Renal cortical epithelial cell (primary cell): ENCODE measurements around the gene NPY2R. TPM values are rescaled to one million over a fixed set of nuclear protein-coding genes. Genes with fewer than 3 reads are reported as not detected.

Experiments
- DNase-seq: peaks from one replicate; pipeline ENCODE4 v3.0.0-alpha.2; 2011; ENCODE audit warnings: low read depth
- total RNA-seq: library from RNA; depleted of rRNA; stranded (reverse); fragments of >200 nt; gene quantifications from 2 replicates; pipeline ENCODE4 v1.2.3, GENCODE V29; 2014

NPY2R gene, protein sequence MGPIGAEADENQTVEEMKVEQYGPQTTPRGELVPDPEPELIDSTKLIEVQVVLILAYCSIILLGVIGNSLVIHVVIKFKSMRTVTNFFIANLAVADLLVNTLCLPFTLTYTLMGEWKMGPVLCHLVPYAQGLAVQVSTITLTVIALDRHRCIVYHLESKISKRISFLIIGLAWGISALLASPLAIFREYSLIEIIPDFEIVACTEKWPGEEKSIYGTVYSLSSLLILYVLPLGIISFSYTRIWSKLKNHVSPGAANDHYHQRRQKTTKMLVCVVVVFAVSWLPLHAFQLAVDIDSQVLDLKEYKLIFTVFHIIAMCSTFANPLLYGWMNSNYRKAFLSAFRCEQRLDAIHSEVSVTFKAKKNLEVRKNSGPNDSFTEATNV
- not detected in 2 replicates for total RNA-seq

GRCh38 chr4:155208258-155209054 lies at the start of gene NPY2R:
Gene NPY2R, plus strand, starts transcription at chr4:155208636. Its CDS starts 5,304 bp downstream, at chr4:155213940.
- DNase-seq, result no peak

DNA sequence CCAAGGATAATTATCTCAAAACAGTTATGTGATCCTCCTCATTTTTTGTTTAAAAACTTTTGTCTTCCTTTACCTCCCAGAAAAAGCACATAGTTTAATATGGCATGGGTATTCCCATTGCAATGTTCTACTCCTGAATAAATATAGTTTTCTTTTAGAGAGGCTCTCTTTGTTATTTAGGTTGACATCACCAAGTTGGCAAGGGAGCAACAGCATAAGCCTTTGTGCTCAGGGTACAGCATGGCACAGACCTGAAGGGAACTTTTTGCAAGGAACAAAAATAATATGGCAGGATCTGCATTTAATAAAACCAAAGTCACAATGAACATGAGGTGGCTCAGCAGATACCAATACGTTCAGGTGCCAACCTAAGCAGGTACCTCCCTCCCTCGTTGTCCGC lies 47.1 kb upstream of the NPY2R start:
- DNase-seq, result no peak

GRCh38 chr4:155164718-155165117 lies 43.7 kb upstream of the NPY2R start:
- no peak for DNase-seq

DNA sequence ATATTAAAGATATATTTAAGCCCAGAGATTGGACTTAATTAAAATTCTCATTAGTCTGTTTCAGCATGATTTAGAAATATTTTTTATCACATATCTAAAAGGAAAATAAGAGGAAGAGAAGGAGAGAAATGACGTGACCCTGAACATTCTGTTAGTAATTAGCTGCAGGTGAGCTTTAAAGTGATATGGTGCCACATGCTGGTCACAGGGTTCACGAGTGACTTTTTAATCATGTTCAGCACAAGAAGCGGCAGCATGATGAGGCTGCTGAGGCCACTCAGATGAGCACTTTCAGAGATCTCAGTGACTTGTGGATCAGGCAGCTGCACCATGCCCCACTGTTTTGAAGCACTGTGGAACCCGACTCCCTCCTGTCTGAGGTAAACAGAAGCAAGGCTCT lies 37.9 kb upstream of the NPY2R start:
- no peak for DNase-seq

- DNase-seq, result no peak
Observed at GRCh38 chr4:155173371-155173770, 35.1 kb upstream of the NPY2R start.

DNA sequence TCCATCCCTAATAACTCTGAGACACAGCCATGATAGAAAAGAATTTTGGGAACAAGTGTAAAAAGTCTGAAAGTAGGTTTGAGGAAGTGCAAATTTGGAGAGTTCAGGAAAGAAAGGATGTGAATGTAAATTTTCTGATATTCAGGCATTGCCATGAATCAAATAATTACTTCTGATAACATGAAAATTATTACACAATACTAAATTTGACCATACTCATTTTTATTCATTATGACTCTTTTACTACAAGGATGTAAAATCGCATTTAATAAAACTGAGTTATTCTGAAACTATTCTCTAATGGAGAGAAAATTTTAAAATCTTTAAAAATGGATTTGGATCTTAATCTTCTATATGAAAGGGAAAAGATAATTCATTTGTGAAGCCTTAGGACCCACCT lies 33.8 kb upstream of the NPY2R start:
- DNase-seq, result no peak

- DNase-seq, result peak; percentile 33
Observed at GRCh38 chr4:155179216-155179615, 29.2 kb upstream of the NPY2R start.

DNA sequence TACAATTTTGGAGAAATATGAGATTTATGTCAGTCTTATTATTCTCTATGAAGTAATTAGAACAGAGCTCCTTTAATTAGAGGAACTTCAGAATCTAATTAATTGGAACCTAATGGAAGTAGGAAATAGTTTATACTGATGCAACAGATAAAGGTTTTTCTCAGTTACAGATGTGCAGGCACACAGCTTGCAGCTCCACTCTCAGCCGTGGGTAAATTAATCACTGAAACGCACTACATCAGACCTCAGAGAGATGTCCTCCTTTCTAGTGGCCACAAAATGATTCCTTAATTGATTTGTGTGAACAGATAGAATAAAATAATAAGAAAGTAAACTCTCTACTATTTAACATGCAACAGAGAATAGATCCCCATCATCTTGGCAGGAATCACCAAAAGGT lies 21.5 kb upstream of the NPY2R start:
- no peak for DNase-seq

DNA sequence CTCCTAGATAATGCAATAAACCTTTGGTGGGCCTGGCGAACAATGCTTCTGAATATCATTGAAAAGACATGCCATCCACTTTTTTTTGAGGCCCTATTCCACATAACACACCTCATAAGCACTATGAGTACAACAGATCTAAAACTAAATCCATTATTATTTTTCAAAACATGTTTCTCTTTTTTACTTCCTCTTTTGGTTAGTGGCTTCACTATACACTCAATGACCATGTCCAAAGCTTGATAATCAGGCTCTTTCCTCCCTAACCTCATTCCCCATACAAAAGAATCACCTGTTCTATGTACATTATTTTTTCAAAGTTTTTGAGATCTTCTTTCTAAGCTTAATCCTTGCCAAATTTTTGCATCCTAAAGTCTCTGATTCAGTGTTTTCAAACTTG lies 20.4 kb upstream of the NPY2R start:
- DNase-seq, result no peak

DNA sequence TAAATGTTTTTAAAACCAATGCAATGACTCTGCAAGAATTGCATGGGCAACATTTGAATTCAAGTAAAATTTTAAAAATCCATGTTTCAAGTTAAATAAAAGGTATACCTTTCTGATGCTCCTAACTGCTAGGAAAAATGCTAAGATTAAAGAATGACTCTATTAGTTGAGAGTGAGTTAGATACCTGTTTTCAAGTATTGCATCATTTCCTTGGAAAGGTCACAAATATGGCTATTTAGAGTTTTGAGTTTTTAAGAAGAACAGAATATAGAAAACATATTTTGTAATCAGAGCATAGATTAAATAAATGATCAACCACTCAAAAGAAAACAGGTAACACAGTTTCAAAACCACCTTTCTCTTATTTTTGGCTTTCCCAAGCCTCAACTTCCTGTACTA lies 18.3 kb upstream of the NPY2R start:
- DNase-seq, result no peak

DNA sequence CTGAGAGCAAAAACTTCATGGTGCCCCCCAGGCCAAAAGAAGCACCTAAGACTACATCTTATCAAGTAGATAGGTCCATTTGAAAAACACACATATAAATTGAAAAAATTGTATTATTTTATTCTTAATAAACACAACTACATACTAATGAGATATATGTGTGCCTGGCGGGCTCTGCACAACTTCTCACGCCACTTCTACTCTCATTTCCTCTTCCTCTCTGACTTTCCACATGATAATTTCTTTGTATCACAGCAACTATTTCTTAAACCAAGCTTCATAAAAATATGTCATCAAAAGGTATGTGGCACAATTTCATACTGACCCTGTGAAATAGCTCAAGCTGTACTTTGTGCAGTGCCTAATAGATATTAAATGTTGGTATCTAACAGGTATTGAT lies 10.7 kb upstream of the NPY2R start:
- no peak for DNase-seq

DNA sequence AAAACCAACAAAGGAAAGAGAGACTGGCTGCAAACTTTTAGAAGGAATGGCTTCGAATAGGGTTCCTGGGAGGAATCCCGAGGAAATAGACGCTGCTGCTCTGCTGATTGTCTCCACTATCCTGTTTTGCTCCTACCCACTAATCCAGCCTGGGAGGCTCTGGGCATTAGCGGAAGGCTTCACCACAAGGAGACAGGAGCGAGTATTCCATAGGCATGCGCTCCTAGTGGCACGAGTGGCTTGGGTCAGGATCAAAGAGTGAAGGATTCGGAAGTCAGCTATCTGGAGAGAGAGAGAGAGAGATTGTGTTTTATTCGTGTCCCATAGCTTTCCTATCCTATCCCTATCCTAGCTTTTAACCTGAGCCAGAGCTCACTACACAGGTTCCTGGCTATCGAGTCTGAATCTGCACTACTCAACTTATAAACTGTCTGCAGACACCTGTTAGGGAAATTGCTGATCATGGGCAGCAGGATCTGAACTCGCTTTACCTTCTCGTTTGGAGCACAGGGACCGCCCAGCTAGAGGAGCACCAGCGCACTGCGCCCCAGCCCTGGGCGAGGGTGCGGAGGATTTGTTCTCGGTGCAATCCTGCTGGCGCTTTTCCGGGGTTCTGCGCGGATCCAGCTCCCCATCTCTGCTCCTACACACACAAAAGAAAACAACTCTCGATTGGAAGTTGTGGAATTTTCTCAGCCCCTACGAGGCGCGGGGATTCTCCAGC lies 740 bp upstream of the NPY2R start:
- DNase-seq, result peak; percentile 7

DNA sequence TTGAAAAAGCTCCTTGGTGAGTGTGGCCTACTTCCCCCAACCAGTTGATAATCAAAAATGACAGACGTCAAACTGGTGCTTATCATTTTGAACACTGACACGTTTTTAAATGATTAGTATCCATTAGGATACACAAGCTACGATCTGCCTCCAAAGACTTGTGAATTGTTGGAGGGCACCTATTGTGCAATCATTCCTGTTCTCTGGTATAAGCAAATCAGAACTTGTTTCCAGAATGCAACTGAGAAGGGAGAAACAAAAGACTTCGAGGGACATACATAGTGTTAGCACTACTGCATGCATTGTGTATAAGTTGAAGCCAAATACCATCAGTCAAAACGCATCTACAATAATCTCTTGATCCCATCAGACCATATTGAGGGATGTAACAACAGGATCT lies 11.6 kb downstream of the NPY2R start:
- DNase-seq, result no peak

- no peak for DNase-seq
Observed at GRCh38 chr4:155227131-155227530, 18.7 kb downstream of the NPY2R start.

DNA sequence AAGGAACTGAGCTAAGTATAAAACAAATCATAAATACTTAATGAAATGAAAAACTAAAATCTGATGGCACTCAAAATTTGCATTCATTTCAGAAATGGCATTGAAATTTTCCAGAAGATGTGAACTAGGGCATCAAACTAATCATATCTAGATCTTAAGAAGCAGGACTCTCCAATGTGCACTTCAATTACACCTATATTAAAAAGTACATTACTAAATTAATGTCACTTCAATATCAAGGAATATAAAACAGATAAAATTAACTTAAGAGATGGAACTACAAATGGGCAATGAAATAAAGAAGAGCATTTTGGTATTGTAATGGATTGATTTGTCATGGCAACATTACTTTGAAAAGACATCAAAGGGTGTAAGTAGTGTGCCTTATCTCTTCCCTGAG lies 20.3 kb downstream of the NPY2R start:
- DNase-seq, result no peak

DNA sequence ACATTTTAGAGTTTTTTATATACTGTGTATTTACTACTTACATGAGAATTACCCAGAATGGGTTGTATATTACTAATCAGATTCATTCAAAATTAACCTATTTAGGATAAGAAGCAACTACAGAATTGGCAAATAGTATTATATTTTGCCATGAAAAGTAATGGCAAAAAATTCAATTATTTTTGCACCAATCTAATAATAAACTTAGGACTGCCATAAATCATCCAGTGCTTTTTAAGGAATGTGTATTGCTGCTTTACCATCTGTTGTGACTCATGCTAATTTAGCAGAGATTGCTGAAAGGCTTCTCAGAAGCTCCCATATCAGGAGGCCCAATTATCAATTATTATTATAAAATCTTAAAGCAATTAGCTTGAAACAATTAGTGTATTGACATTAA lies 24.0 kb downstream of the NPY2R start:
- no peak for DNase-seq

DNA sequence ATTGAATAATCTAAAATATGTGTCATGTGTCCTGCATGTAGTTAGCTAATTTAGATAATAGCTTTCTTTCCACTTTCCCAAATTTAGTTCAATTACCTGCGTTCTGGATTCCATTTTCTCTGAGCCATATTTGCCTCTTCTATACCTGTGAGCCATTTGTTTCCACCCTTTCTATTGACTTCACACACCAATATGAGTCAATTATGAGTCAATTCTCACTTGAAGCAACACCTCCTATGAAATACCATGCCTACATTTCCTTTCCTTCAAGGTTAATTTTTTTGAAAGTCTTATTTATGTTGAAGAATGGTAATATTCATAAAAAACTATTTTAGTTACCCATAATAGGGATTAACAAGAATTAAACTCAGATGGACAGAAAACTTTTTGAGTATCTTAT lies 25.8 kb downstream of the NPY2R start:
- peak; percentile 0 for DNase-seq

GRCh38 chr4:155237567-155237966 lies 29.1 kb downstream of the NPY2R start:
- DNase-seq, result no peak

GRCh38 chr4:155241225-155241624 lies 32.8 kb downstream of the NPY2R start:
- no peak for DNase-seq

GRCh38 chr4:155241664-155242063 lies 33.2 kb downstream of the NPY2R start:
- no peak for DNase-seq

DNA sequence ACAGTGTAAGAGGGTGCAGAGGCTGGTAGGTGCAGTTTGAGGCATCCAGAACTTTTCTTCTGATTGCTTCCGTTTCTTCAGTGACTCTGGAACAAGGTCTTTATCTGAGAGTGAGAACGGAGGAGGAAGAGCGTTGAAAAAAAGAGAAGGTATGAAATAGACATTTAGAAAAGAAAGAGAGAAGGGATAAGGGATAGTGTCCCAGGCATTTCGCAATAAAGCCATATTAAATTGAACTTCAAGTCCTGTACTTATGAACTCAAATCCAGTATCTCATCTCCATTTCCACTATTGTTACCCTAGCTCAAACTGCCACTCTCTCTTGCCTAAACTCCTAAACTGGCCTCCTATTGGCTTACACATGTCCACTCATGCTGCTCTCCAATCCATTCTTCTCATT lies 36.7 kb downstream of the NPY2R start:
- DNase-seq, result no peak
